Inflammatory macrophage (primary cell): ENCODE results near the gene PPP1CA.

Experiments
- DNase-seq, 2 donors: peaks; one replicate each; pipeline ENCODE4 v3.0.0-alpha.2; 2020 to 2022

Gene PPP1CA

GRCh38 chr11:67400942-67401494, 640 bp downstream of the PPP1CA start:
- DNase-seq = no peak

- DNase-seq = peak in 1 of 2 donors; percentile 21
These were observed 1.3 kb downstream of the PPP1CA start for GRCh38 chr11:67400251-67400941.

- DNase-seq = no peak
These were observed 2.7 kb downstream of the PPP1CA start for GRCh38 chr11:67398661-67399563.

- DNase-seq = no peak
These were observed 3.5 kb downstream of the PPP1CA start for GRCh38 chr11:67397986-67398660.

- no peak for DNase-seq
These were observed 4.1 kb downstream of the PPP1CA start for GRCh38 chr11:67397536-67397935.

GRCh38 chr11:67396587-67397389, 4.9 kb downstream of the PPP1CA start:
- DNase-seq = no peak

- DNase-seq = no peak
These were observed 5.4 kb downstream of the PPP1CA start for GRCh38 chr11:67396259-67396581.

GRCh38 chr11:67395555-67396258, 6.0 kb downstream of the PPP1CA start:
- no peak for DNase-seq

GRCh38 chr11:67393990-67394389, 7.7 kb downstream of the PPP1CA start:
- DNase-seq = no peak

GRCh38 chr11:67393437-67393836, 8.2 kb downstream of the PPP1CA start:
- DNase-seq = no peak

GRCh38 chr11:67392183-67392715, 9.4 kb downstream of the PPP1CA start:
- DNase-seq = no peak

GRCh38 chr11:67391304-67392182, 10.1 kb downstream of the PPP1CA start, which contains the start of gene RAD9A:
Gene RAD9A (plus strand): TSS chr11:67391986. CDS start chr11:67392045, 59 bp downstream.
- DNase-seq = peak; percentile 92 to 95

- DNase-seq = no peak
These were observed 10.7 kb downstream of the PPP1CA start for GRCh38 chr11:67390947-67391303.

- DNase-seq = no peak
These were observed 12.2 kb downstream of the PPP1CA start for GRCh38 chr11:67389477-67389876.

GRCh38 chr11:67387518-67387917, 14.1 kb downstream of the PPP1CA start:
- DNase-seq = no peak

- DNase-seq = peak; percentile 58 to 77
These were observed 14.6 kb downstream of the PPP1CA start for GRCh38 chr11:67387069-67387468.

GRCh38 chr11:67384851-67385366, 16.7 kb downstream of the PPP1CA start:
- no peak for DNase-seq

- peak; percentile 86 to 88 for DNase-seq
These were observed 19.2 kb downstream of the PPP1CA start for GRCh38 chr11:67382276-67383136.
